SK-N-SH treated with all-trans-retinoic acid at 6 μM for 48 hours (cell line): ENCODE data around the gene GNG2.

Source experiments
- ATAC-seq: fragments of 200-7000 bp; cut with Tn5 transposase; 3 replicates; pipeline ENCODE4 v1.9.1; 2020; ENCODE audit warnings: mild to moderate bottlenecking, moderate library complexity
- ARNTL ChIP-seq: fragments of 450-650 bp; formaldehyde crosslinking; IDR thresholded peaks from 2 replicates; pipeline ENCODE4 v1.5.0; 2020; ENCODE audit warnings: low read depth, mild to moderate bottlenecking, moderate library complexity, borderline replicate concordance
- BACH2 ChIP-seq: fragments of 250-450 bp; sonication (Bioruptor Pico); IDR thresholded peaks from 2 replicates; pipeline ENCODE4 v1.9.0; 2021; ENCODE audit warnings: mild to moderate bottlenecking, borderline replicate concordance
- CSDC2 ChIP-seq: fragments of 250-450 bp; sonication (Bioruptor Pico); IDR thresholded peaks from 2 replicates; pipeline ENCODE4 v1.5.0; 2020; ENCODE audit warnings: mild to moderate bottlenecking, moderate library complexity
- ESRRG ChIP-seq: fragments of 250-450 bp; sonication (Bioruptor Pico); IDR thresholded peaks from 2 replicates; pipeline ENCODE4 v1.6.1; 2021; ENCODE audit warnings: mild to moderate bottlenecking
- GLIS3 ChIP-seq: fragments of 250-450 bp; sonication (Bioruptor Pico); IDR thresholded peaks from 2 replicates; pipeline ENCODE4 v1.5.0; 2020; ENCODE audit warnings: mild to moderate bottlenecking, moderate library complexity
- OSR1 ChIP-seq: fragments of 250-450 bp; sonication (Bioruptor Pico); IDR thresholded peaks from 2 replicates; pipeline ENCODE4 v1.8.0; 2022; ENCODE audit warnings: moderate library complexity, mild to moderate bottlenecking, inconsistent platforms
- PATZ1 ChIP-seq: fragments of 250-450 bp; sonication (Bioruptor Pico); IDR thresholded peaks from 2 replicates; pipeline ENCODE4 v1.8.0; 2020; ENCODE audit warnings: mild to moderate bottlenecking, moderate library complexity, borderline replicate concordance
- POU6F1 ChIP-seq: fragments of 250-450 bp; sonication (Bioruptor Pico); IDR thresholded peaks from 2 replicates; pipeline ENCODE4 v1.8.0; 2021; ENCODE audit warnings: low read depth, mild to moderate bottlenecking, moderate library complexity, borderline replicate concordance
- PPARA ChIP-seq: fragments of 250-450 bp; sonication (Bioruptor Pico); IDR thresholded peaks from 2 replicates; pipeline ENCODE4 v1.5.0; 2020; ENCODE audit warnings: mild to moderate bottlenecking, borderline replicate concordance
- RARB ChIP-seq: fragments of 250-450 bp; sonication (Bioruptor Pico); IDR thresholded peaks from 2 replicates; pipeline ENCODE4 v1.8.0; 2021; ENCODE audit warnings: mild to moderate bottlenecking, moderate library complexity
- SNAI2 ChIP-seq: fragments of 250-450 bp; sonication (Bioruptor Pico); IDR thresholded peaks from 2 replicates; pipeline ENCODE4 v1.5.0; 2020; ENCODE audit warnings: mild to moderate bottlenecking, moderate library complexity
- TCF4 ChIP-seq: fragments of 250-450 bp; sonication (Bioruptor Pico); IDR thresholded peaks from 2 replicates; pipeline ENCODE4 v1.8.0; 2021; ENCODE audit warnings: mild to moderate bottlenecking, moderate library complexity, borderline replicate concordance
- TOX ChIP-seq: fragments of 250-450 bp; sonication (Bioruptor Pico); IDR thresholded peaks from 2 replicates; pipeline ENCODE4 v1.8.0; 2021; ENCODE audit warnings: mild to moderate bottlenecking, moderate library complexity, borderline replicate concordance
- ZC3H10 ChIP-seq: fragments of 250-450 bp; sonication (Bioruptor Pico); IDR thresholded peaks from 2 replicates; pipeline ENCODE4 v1.5.1; 2021; ENCODE audit warnings: mild to moderate bottlenecking, moderate library complexity
- ZFP3 ChIP-seq: fragments of 250-450 bp; sonication (Bioruptor Pico); IDR thresholded peaks from 2 replicates; pipeline ENCODE4 v1.5.0; 2020; ENCODE audit warnings: mild to moderate bottlenecking, moderate library complexity
- ZFP30 ChIP-seq: fragments of 450-650 bp; formaldehyde crosslinking; IDR thresholded peaks from 2 replicates; pipeline ENCODE4 v1.5.0; 2022; ENCODE audit warnings: mild to moderate bottlenecking, moderate library complexity
- ZNF565 ChIP-seq: fragments of 450-650 bp; formaldehyde crosslinking; conservative IDR thresholded peaks from 2 replicates; pipeline ENCODE4 v1.5.0; 2020; ENCODE audit warnings: low read depth, mild to moderate bottlenecking, moderate library complexity
- ZNF70 ChIP-seq: fragments of 450-650 bp; formaldehyde crosslinking; IDR thresholded peaks from 2 replicates; pipeline ENCODE4 v1.5.0; 2020; ENCODE audit warnings: mild to moderate bottlenecking, moderate library complexity
- ZNF8 ChIP-seq: fragments of 450-650 bp; formaldehyde crosslinking; IDR thresholded peaks from 2 replicates; pipeline ENCODE4 v1.5.0; 2020; ENCODE audit warnings: mild to moderate bottlenecking, moderate library complexity
- TF ChIP-seq, protein P1 (sequence below): fragments of 250-450 bp; sonication (Bioruptor Pico); IDR thresholded peaks from 2 replicates; pipeline ENCODE4 v1.5.1; 2021; ENCODE audit warnings: mild to moderate bottlenecking, moderate library complexity
- TF ChIP-seq, protein P2 (sequence below): fragments of 250-450 bp; sonication (Bioruptor Pico); IDR thresholded peaks from 2 replicates; pipeline ENCODE4 v1.5.0; 2020; ENCODE audit warnings: mild to moderate bottlenecking, moderate library complexity
- TF ChIP-seq, protein P3 (sequence below): fragments of 250-450 bp; sonication (Bioruptor Pico); IDR thresholded peaks from 2 replicates; pipeline ENCODE4 v1.5.1; 2020; ENCODE audit warnings: low read depth, mild to moderate bottlenecking, moderate library complexity

Gene GNG2

GRCh38 chr14:51928568-51928967 is 68.2 kb downstream of the GNG2 start (continued):
- TF ChIP-seq GLIS3 (CRISPR knock-in tag) (no peak), ZNF70 (CRISPR knock-in tag) (no peak), PPARA (CRISPR knock-in tag) (no peak)

DNA sequence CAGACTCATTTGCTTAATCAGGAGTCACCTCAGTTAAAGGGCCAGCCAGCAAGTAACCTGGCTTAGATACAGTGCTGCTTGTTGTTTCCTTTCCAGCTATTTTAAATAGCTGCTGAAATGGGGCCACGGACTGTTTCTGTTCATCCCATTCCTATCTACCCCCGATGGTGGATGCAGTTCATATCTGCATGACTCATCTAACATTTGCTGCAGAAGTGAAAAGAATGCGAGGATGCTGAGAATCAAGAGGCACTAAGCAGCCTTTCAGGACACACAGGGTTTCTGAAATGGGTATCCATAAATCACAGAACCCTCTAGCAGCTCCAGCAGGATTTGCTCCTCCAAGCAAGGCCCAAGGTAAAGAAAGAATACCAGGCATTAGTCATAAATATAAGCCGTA is 68.8 kb downstream of the GNG2 start:
- ATAC-seq = peak; percentile 92
- TF ChIP-seq GLIS3 (CRISPR knock-in tag) (no peak), ZNF565 (CRISPR knock-in tag) (no peak), ZC3H10 (CRISPR knock-in tag) (no peak), BACH2 (no peak), OSR1 (CRISPR knock-in tag) (no peak), SNAI2 (CRISPR knock-in tag) (no peak), ZFP3 (CRISPR knock-in tag) (no peak), ARNTL (no peak), TOX (CRISPR knock-in tag) (no peak), ZFP30 (CRISPR knock-in tag) (no peak), RARB (no peak), PPARA (CRISPR knock-in tag) (no peak), CSDC2 (no peak), ZNF8 (no peak), TCF4 (CRISPR knock-in tag) (no peak), PATZ1 (CRISPR knock-in tag) (no peak)
- TF ChIP-seq, protein P1, sequence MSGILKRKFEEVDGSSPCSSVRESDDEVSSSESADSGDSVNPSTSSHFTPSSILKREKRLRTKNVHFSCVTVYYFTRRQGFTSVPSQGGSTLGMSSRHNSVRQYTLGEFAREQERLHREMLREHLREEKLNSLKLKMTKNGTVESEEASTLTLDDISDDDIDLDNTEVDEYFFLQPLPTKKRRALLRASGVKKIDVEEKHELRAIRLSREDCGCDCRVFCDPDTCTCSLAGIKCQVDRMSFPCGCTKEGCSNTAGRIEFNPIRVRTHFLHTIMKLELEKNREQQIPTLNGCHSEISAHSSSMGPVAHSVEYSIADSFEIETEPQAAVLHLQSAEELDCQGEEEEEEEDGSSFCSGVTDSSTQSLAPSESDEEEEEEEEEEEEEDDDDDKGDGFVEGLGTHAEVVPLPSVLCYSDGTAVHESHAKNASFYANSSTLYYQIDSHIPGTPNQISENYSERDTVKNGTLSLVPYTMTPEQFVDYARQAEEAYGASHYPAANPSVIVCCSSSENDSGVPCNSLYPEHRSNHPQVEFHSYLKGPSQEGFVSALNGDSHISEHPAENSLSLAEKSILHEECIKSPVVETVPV (CRISPR knock-in tag) = no peak
- TF ChIP-seq, protein P2, sequence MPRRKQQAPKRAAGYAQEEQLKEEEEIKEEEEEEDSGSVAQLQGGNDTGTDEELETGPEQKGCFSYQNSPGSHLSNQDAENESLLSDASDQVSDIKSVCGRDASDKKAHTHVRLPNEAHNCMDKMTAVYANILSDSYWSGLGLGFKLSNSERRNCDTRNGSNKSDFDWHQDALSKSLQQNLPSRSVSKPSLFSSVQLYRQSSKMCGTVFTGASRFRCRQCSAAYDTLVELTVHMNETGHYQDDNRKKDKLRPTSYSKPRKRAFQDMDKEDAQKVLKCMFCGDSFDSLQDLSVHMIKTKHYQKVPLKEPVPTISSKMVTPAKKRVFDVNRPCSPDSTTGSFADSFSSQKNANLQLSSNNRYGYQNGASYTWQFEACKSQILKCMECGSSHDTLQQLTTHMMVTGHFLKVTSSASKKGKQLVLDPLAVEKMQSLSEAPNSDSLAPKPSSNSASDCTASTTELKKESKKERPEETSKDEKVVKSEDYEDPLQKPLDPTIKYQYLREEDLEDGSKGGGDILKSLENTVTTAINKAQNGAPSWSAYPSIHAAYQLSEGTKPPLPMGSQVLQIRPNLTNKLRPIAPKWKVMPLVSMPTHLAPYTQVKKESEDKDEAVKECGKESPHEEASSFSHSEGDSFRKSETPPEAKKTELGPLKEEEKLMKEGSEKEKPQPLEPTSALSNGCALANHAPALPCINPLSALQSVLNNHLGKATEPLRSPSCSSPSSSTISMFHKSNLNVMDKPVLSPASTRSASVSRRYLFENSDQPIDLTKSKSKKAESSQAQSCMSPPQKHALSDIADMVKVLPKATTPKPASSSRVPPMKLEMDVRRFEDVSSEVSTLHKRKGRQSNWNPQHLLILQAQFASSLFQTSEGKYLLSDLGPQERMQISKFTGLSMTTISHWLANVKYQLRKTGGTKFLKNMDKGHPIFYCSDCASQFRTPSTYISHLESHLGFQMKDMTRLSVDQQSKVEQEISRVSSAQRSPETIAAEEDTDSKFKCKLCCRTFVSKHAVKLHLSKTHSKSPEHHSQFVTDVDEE (CRISPR knock-in tag) = no peak
- TF ChIP-seq, protein P3, sequence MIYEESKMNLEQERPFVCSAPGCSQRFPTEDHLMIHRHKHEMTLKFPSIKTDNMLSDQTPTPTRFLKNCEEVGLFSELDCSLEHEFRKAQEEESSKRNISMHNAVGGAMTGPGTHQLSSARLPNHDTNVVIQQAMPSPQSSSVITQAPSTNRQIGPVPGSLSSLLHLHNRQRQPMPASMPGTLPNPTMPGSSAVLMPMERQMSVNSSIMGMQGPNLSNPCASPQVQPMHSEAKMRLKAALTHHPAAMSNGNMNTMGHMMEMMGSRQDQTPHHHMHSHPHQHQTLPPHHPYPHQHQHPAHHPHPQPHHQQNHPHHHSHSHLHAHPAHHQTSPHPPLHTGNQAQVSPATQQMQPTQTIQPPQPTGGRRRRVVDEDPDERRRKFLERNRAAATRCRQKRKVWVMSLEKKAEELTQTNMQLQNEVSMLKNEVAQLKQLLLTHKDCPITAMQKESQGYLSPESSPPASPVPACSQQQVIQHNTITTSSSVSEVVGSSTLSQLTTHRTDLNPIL = no peak

DNA sequence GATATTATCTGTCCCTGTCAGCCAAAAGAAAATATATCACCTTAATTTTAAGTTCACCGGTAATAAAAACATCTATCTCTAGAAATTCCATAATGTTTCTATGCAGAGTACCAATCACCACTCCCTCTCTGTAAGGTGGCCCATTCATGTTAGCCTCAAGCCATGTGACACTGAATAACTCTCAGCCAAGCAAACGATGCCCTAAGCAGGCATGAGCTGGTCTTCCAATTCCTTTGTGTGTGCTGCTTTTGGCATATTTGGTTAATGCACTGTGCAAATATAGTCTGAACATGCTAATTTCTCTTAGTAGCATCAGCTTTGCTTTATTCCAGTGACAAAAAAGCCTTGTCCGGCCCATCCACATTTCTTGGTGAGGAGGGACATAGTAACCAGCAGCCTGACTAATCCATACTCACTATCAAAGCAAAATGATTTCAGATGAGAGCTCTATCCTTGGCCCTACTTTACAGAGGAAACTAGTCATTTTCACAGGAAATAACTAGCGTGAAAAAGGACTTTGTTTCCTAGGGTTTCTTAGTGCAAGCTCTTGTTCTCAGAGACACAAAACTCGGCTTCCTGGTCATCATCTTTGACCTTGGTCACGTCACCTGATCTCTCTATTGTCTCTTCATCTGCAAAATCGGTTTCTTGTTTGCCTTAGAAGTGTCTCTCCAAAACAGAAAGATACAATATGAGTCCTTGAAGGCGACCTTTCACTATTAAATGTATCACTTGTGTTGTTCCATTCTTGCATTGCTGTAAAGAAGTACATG is 69.7 kb downstream of the GNG2 start:
- no peak for TF ChIP-seq PATZ1 (CRISPR knock-in tag)
- no peak for TF ChIP-seq ZNF70 (CRISPR knock-in tag)
- no peak for TF ChIP-seq TOX (CRISPR knock-in tag)
- no peak for TF ChIP-seq TCF4 (CRISPR knock-in tag)
- TF ChIP-seq ZFP30 (CRISPR knock-in tag) = no peak
- no peak for TF ChIP-seq ZNF8
- no peak for TF ChIP-seq POU6F1
- no peak for TF ChIP-seq OSR1 (CRISPR knock-in tag)
- no peak for TF ChIP-seq ESRRG (CRISPR knock-in tag)
- TF ChIP-seq ARNTL = no peak
- no peak for TF ChIP-seq ZFP3 (CRISPR knock-in tag)
- TF ChIP-seq, protein P1 (CRISPR knock-in tag) = no peak
- TF ChIP-seq, protein P3 = no peak
- TF ChIP-seq ZNF565 (CRISPR knock-in tag) = no peak
- no peak for TF ChIP-seq RARB
- no peak for TF ChIP-seq GLIS3 (CRISPR knock-in tag)
- ATAC-seq = peak; percentile 20; the same call in 2 of the 3 replicates
